ENCODE measurements around the gene CBX2. TPM values are rescaled to one million over a fixed set of nuclear protein-coding genes. Genes with fewer than 3 reads are reported as not detected.

The CBX2 gene
- total and polyA plus RNA-seq, 3 experiments from 2014 or later, result 0.10 to 2.2 (median 2.0) TPM

DNA sequence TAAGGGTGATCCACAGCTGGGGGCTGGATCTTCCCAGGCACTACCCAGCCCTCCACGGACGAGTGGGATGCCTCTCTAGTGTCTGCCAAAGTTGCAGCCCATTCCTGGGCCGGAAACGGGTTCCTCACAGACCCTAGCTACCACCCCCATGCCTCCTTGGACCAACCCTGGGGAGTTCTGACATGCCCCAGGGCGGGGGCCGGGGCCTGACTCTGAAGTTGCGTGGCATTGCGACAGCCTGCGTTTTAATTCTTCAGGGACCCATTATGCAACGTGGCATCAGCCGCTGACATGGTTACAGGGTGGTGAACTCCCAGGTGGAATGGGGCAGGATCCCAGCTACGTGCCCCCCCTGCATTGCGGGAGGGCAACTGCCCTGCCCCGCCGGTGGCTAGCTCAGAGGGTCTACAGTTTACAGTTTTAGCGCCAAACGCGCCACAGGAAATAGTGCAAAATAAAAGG lies 58.6 kb downstream of the CBX2 start:
- Mint-ChIP-seq H3K27ac (peak overlapping the region in 4 of 8 donors; percentile 15 to 100 (median 68)), H3K4me1 (peaks cover 21 to 62% (median 30%) of the 10 kb centered on the region in 3 donors), H3K27me3 (peaks cover 15 to 20% of the 10 kb centered on the region in 2 donors), H3K4me3 (peak overlapping the region; percentile 61 to 100 (median 97)), H3K9me3 (no peaks in the 10 kb centered on the region), H3K36me3 (peaks cover 0 to 38% (median 5%) of the 10 kb centered on the region in 3 donors)
- Histone ChIP-seq H3K27ac (ENCODE audit: low read depth, low read length) (peak overlapping the region; percentile 89), H3K4me3 (ENCODE audit: low read length) (peak overlapping the region; percentile 85), H3K36me3 (ENCODE audit: insufficient read depth, low read length) (peaks cover 5% of the 10 kb centered on the region), H3K27me3 (ENCODE audit: insufficient read depth, low read length, poor library complexity, severe bottlenecking) (peaks cover 18% of the 10 kb centered on the region), H3K4me1 (ENCODE audit: insufficient read depth, low read length) (peaks cover 46% of the 10 kb centered on the region), H3K9me3 (ENCODE audit: low read length) (no peaks in the 10 kb centered on the region)
- CTCF ChIA-PET, result interaction anchor here (0.9 to 3.5 kb wide), 8 partner anchors 9 to 157 kb away, joined by 3 to 15 read pairs (median 4); no protein-coding TSS in a partner anchor
- no peak for DNase-seq
- POLR2A ChIA-PET, result interaction anchor here (0.7 to 9.3 kb wide), 6 partner anchors 15 to 40 kb away, joined by 3 to 79 read pairs (median 8); partner anchors contain the start of gene CBX8

DNA sequence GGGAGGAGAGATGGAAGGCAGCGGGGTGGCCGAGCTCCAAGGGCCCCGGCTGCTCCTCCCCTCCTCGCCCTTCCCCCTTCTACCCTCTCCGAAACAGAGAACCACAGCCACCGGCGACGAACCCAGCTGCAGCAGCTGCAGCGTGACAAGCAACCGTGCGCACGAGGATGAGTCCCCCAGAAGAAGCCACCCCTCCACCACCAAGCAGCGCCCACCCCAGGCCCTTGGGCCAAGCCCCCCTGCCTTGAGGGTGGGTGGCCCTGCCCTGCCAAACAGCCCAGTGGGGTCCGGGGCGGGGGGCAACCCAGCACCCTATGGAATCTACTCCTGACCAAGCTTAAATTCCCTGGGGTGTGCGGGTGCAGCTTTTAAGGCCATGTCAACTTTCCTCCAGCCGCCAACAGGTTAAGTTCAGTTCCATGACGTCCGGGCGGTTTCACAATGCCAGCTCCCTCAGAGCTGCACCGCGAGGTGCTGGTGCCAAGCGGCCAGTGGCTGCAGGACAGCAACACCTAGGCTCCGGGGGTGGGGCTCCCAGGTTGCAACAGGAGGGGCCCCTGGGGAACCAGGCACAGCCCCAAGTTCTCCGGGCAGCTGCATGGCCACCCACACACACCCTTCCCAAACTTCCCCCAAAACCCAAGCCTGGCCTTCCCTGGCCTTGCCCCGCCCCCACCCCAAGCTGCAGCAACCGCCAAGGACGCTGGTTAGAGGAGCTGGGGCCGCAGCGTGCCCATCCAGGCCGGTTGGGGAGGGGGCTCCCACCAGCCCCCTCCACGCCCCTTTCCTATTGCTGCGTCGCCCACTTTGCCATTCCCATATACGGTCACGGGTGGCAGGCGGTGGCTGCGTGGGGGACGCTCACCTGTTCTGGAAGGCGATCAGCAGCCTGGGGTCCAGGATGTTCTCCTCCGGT lies 59.3 kb downstream of the CBX2 start:
- Mint-ChIP-seq H3K27me3 (peaks cover 21 to 25% of the 10 kb centered on the region in 2 donors), H3K4me1 (peaks cover 26 to 67% (median 34%) of the 10 kb centered on the region in 3 donors), H3K9me3 (no peaks in the 10 kb centered on the region), H3K36me3 (peaks cover 0 to 38% (median 5%) of the 10 kb centered on the region in 3 donors), H3K4me3 (peak overlapping the region; percentile 94 to 100 (median 97)), H3K27ac (peak overlapping the region in 4 of 8 donors; percentile 34 to 100 (median 92))
- Histone ChIP-seq H3K36me3 (ENCODE audit: insufficient read depth, low read length) (peaks cover 5% of the 10 kb centered on the region), H3K27ac (ENCODE audit: low read depth, low read length) (peak overlapping the region; percentile 89), H3K27me3 (ENCODE audit: insufficient read depth, low read length, poor library complexity, severe bottlenecking) (peaks cover 25% of the 10 kb centered on the region), H3K9me3 (ENCODE audit: low read length) (no peaks in the 10 kb centered on the region), H3K4me1 (ENCODE audit: insufficient read depth, low read length) (peaks cover 52% of the 10 kb centered on the region), H3K4me3 (ENCODE audit: low read length) (peak overlapping the region; percentile 85)
- DNase-seq, result peak; percentile 41 to 78 (median 50)
- ChIA-PET POLR2A (interaction anchor here (0.9 to 9.3 kb wide), 5 partner anchors 14 to 40 kb away, joined by 3 to 79 read pairs (median 9); partner anchors contain the start of gene CBX8), CTCF (interaction anchor here (0.9 to 3.5 kb wide), 8 partner anchors 8 to 156 kb away, joined by 3 to 15 read pairs (median 4); no protein-coding TSS in a partner anchor)

Other genes with a start within 250 kb of the CBX2 start
- not detected for gene RBFOX3, start 167.1 kb upstream of the CBX2 start, total RNA-seq
- gene RBFOX3, start 167.1 kb upstream of the CBX2 start, polyA plus RNA-seq, result not detected
- under 1 TPM in 1 of 2 experiments, not detected in 1; 0.11 TPM for gene ENPP7, start 47.2 kb upstream of the CBX2 start, total RNA-seq
- gene ENPP7, start 47.2 kb upstream of the CBX2 start, polyA plus RNA-seq, result 0.26 TPM
- gene CBX8, start 18.9 kb downstream of the CBX2 start, total RNA-seq, result 1 to 10 TPM; 1.9 to 2.2 TPM
- 0.91 TPM for gene CBX8, start 18.9 kb downstream of the CBX2 start, polyA plus RNA-seq
- gene CBX4, start 61.3 kb downstream of the CBX2 start, total RNA-seq, result 10 to 100 TPM in 1 of 2 experiments, 1 to 10 TPM in 1; 9.8 to 12.2 TPM
- gene CBX4, start 61.3 kb downstream of the CBX2 start, polyA plus RNA-seq, result 12.1 TPM